Hematopoietic multipotent progenitor cell treated with erythropoietin and hydrocortisone succinate and interleukin-3 and kit ligand, for 6 days (in vitro differentiated cells): ENCODE data around the gene PCNA.

Experiments used
- DNase-seq: peaks from one replicate; pipeline ENCODE4 v3.0.0-alpha.2; 2015

PCNA gene

GRCh38 chr20:5119435-5120184 is at the start of gene PCNA:
PCNA (minus strand) TSS chr20:5119958; CDS start chr20:5119798, 160 bp downstream.
- DNase-seq = peak; percentile 99

- DNase-seq = peak; percentile 41
Observed at GRCh38 chr20:5168651-5169396, 49.1 kb upstream of the PCNA start.

DNA sequence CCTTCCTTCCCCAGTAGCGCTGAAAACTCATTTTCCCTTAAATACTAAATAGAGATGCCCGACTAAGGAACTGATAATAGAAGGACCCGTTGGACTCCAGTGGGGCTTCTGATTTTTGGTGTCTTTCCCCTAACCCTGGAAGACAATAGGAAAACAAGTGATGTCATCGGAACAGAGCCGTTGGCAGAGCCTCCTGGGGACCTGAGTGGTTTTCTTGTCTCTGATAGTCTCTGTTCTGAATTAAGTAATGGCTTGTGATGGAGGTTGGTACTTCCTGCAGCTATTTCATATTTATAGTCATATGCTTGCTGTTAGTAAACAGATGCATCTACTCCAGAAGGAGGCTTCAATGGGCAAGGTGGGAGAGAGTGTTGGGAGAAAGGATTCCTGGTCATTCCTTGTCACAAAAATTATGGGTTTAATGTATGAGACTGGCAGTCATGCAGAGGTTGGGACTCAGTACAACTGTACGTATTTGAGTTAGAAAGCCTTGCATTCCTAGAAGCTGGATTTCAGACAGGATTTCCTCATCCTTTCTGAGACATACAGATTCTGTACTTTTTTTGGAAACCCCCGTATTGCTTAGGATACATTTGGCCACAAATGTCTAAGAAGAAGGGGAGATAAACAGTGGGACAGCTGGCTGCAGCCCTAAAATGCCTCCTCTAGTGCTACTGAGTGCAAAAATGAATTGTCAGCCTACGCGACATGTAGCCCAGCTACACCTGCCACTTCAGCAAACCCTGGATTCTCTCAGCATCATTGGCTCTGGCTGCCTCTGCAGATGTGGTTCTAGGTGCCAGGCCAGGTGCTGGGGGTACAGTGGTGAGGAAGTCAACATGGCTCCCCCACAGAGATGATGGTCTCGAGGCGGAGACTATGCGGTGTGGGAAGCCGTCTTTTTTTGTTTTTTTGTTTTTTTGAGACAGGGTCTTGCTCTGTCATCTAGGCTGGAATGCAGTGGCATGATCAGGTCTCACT is 45.2 kb upstream of the PCNA start:
- no peak for DNase-seq

- DNase-seq = no peak
Observed at GRCh38 chr20:5161536-5162164, 41.9 kb upstream of the PCNA start.

DNA sequence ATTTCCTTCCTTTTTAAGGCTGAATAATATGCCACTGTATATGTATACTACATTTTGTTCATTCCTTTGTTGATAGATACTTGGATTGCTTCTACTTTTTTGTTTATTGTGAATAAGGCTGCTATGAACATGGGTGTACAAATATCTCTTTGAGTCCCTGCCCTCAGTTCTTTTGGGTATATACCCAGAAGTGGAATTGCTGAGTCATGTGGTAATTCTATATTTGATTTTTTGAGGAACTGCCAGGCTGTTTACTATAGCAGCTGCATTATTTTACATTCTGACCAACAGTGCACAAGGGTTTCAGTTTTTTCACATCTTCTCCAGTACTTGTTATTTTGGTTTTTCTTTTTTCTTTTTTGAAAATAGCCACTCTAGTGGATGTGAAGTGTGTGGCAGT is 41.1 kb upstream of the PCNA start:
- DNase-seq = peak; percentile 75

GRCh38 chr20:5159928-5160327 is 40.2 kb upstream of the PCNA start:
- no peak for DNase-seq

- no peak for DNase-seq
Observed at GRCh38 chr20:5156675-5157448, 37.1 kb upstream of the PCNA start.

DNA sequence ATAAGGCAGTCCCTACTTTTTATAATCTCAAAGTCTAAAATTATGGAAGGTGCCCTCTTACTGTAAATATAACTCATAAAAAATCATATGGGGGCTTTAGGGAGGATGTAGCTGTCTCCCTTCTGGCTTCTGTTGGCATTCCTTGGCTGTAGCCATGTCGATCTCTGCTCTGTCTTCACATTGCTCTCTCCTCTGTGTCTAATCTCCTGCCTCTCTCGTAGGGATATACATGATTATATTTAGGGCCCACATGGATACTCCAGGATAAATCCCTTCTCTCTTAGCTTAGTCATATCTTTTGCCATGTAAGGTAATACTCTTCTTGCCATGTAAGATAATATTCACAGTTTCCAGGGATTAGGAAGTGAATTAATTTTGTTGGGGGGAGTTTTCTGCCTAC is 35.6 kb upstream of the PCNA start:
- DNase-seq = no peak

DNA sequence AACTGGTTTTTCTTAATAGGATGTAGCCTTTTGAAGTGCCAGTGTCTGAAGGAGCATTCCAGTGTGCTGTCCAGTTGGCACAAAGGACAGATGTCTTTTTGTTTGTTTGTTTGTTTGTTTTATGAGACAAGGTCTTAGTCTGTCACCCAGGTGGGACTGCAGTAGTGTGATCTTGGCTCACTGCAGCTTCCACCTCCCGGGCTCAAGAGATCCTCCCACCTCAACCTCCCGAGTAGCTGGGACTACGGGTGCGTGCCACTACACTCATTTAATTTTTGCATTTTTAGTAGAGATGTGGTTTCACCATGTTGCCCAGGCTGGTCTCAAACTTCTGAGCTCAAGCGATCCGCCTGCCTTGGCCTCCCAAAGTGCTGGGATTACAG is 34.8 kb upstream of the PCNA start:
- DNase-seq = no peak

DNA sequence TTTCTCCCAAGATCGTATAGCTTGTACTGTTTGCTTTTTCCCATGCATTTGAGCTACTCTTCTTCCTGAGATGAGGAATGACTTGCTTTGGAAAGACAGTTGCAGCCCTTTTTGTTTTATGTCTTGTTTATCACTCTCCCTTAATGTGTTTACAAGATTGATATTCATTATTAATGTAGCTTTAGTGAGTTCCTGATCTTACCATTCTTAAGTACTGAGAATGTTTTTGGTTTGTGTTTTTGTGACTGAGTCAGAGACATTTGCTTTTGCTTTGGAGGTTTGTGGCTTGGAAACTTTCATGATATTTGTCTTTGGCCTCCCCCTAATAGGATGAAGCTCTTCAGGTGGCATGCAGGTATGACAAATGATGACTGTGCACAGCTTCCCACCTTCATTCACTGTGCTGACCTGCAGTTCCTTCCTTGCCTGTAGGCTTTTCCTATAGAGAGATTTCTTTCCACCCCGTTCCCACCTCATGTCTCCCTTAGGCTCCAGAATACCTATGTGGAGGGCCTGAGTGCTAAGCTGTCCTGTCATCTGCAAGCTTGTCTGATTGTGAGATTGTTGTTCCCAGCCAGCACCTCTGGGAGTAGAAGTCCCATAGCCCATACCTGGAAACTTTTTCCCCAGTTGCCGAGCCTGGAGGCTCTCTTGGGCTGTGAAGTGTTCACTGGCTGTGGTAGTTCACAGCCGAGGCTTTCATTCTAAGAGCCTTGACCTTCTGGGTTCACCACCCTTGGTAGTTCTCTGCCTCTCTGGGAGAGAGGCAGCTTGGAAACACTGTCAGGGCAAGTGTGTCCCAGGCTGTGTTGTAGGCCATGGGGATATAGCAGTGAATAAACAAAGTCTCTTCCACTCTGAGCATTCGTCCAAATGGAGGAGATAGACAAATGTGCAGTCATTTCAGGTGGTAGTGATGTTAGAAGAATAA is 34.1 kb upstream of the PCNA start:
- no peak for DNase-seq

GRCh38 chr20:5153152-5153467 is 33.4 kb upstream of the PCNA start:
- no peak for DNase-seq

DNA sequence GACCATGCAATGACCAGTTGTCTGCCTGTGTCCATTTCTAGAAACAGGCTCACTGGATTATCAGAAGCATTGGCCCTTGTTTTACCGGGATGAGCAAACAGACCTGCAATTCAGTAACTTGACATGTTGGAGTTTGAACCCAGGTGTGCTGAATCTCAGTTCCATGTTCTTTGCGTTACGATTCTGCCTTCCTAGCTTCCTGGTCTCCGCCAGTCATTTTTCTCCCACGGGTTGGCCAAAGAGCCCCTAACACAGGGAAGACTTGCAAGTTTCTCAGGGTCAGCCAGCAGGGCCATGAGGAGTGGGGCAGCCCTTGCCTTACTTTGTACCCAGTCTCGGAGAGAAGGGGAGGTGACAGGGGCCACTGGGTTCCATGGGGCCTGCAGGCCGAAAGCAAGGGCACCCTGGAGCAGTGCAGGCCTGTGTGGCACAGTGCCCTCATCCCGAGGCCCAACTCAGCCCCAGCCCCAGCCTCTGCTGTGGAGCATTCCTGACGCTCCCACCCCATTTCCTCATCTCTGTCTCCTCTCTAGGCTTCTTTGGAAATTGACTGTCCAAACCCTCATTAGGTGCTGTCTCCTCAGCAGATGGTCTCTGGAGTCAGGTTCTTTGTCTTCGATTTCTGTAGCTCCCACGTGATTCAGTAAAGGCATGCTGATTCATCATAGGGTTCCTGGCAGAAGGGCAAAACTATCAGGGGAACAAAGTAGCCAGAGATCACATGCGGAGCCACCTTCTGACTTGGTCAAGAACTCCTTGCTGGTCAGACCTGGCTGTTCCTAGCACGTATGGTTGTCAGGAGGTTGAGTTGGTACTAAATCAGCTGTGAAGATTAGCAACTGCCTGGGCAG is 30.7 kb upstream of the PCNA start:
- DNase-seq = no peak

- no peak for DNase-seq
Observed at GRCh38 chr20:5149892-5150225, 30.1 kb upstream of the PCNA start.

- DNase-seq = no peak
Observed at GRCh38 chr20:5148581-5148980, 28.8 kb upstream of the PCNA start.

- no peak for DNase-seq
Observed at GRCh38 chr20:5146871-5147592, 27.3 kb upstream of the PCNA start.

- no peak for DNase-seq
Observed at GRCh38 chr20:5146099-5146668, 26.4 kb upstream of the PCNA start.

- DNase-seq = no peak
Observed at GRCh38 chr20:5145365-5146098, 25.8 kb upstream of the PCNA start.

- DNase-seq = no peak
Observed at GRCh38 chr20:5143851-5144250, 24.1 kb upstream of the PCNA start.
